Measurements from ENCODE around the gene JMJD7.

The JMJD7 gene

GRCh38 chr15:41865490-41866055, 37.7 kb downstream of the JMJD7 start:
- no peak for DNase-seq (ENCODE audit: low read depth in 2 of 2)

- DNase-seq (ENCODE audit: low read depth in 2 of 2), result no peak
Measured at GRCh38 chr15:41866263-41866703, 38.4 kb downstream of the JMJD7 start.

GRCh38 chr15:41866872-41867579, 39.1 kb downstream of the JMJD7 start:
- DNase-seq (ENCODE audit: low read depth in 2 of 2), result no peak

GRCh38 chr15:41868321-41868720, 40.4 kb downstream of the JMJD7 start:
- DNase-seq (ENCODE audit: low read depth in 2 of 2), result no peak

GRCh38 chr15:41869770-41870688, 42.1 kb downstream of the JMJD7 start:
- no peak for DNase-seq (ENCODE audit: low read depth in 2 of 2)

- DNase-seq (ENCODE audit: low read depth in 2 of 2), result peak; percentile 7 to 18
Measured at GRCh38 chr15:41870689-41871081, 42.8 kb downstream of the JMJD7 start.

GRCh38 chr15:41871175-41871905, 43.4 kb downstream of the JMJD7 start:
- no peak for DNase-seq (ENCODE audit: low read depth in 2 of 2)

- DNase-seq (ENCODE audit: low read depth in 2 of 2), result no peak
Measured at GRCh38 chr15:41872166-41872747, 44.4 kb downstream of the JMJD7 start.

GRCh38 chr15:41873711-41874110, 45.8 kb downstream of the JMJD7 start:
- no peak for DNase-seq (ENCODE audit: low read depth in 2 of 2)

GRCh38 chr15:41874736-41875135, 46.8 kb downstream of the JMJD7 start:
- no peak for DNase-seq (ENCODE audit: low read depth in 2 of 2)

- DNase-seq (ENCODE audit: low read depth in 2 of 2), result no peak
Measured at GRCh38 chr15:41876007-41876406, 48.1 kb downstream of the JMJD7 start.

GRCh38 chr15:41876689-41877088, 48.8 kb downstream of the JMJD7 start:
- no peak for DNase-seq (ENCODE audit: low read depth in 2 of 2)

GRCh38 chr15:41877631-41878354, 49.9 kb downstream of the JMJD7 start:
- DNase-seq (ENCODE audit: low read depth in 2 of 2), result no peak

GRCh38 chr15:41878355-41878699, 50.4 kb downstream of the JMJD7 start:
- DNase-seq (ENCODE audit: low read depth in 2 of 2), result no peak

GRCh38 chr15:41879321-41879845, 51.5 kb downstream of the JMJD7 start:
- DNase-seq (ENCODE audit: low read depth in 2 of 2), result no peak

GRCh38 chr15:41880156-41880877, 52.4 kb downstream of the JMJD7 start:
- no peak for DNase-seq (ENCODE audit: low read depth in 2 of 2)

- no peak for DNase-seq (ENCODE audit: low read depth in 2 of 2)
Measured at GRCh38 chr15:41881086-41881485, 53.2 kb downstream of the JMJD7 start.

GRCh38 chr15:41881550-41881919, 53.6 kb downstream of the JMJD7 start:
- no peak for DNase-seq (ENCODE audit: low read depth in 2 of 2)

GRCh38 chr15:41881920-41882688, 54.2 kb downstream of the JMJD7 start:
- DNase-seq (ENCODE audit: low read depth in 2 of 2), result no peak

All from stimulated activated CD8-positive, alpha-beta memory T cell treated with anti-CD3 and anti-CD28 coated beads, Interleukin-7, amount 100 ng/mL, for 1 hour (primary cell).